ENCODE data around the gene GMFB.

GMFB gene

DNA sequence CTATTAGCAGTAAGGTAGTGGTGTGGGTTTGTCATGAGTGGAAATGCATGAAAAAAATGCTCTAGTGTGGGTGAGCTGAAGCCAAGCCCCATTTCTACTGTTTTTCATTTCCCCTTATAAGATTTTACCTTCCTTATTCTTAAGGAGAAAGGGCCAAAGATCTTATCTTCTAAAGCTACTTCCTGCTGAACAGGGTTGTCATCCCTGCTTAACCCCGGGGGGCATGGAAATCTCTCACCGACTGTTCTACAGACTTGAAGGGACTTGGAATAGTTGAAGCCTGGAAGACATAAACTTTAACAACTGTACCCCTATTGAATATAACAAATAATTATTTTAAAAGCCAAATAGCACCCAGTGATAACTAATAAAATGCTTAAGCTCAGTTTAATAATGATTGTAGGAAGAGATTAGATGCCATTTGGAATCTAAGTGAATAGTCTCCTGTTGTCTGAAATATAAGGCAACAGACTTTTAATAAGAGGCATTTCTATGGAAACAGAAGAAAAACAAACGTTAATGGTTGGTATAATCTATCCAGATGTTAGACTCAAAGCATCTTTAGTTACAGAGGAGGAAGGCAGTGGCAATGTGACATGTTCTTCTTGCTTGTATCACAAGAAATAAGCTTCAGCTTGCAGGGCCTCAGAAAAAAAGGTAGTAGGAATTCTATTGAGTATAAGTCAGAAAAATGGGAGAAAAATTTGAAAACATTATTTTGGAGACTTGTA is 1.8 kb upstream of the GMFB start:
- TF ChIP-seq ZNF274 (IDR thresholded peaks at IDR 0.05; ENCODE audit: low read length) (no peak), ZNF274 (tag by site-specific recombination; IDR thresholded peaks at IDR 0.05; ENCODE audit: borderline replicate concordance) (no peak), BCL11A (tag by site-specific recombination; IDR thresholded peaks at IDR 0.05; ENCODE audit: low read depth) (no peak), ZNF555 (tag by site-specific recombination; conservative IDR thresholded peaks at IDR 0.05) (no peak), TCF7L2 (IDR thresholded peaks at IDR 0.05; ENCODE audit: borderline replicate concordance, low read depth, low read length) (no peak), ZNF433 (tag by site-specific recombination; IDR thresholded peaks at IDR 0.05; ENCODE audit: low read depth) (no peak)
- TF ChIP-seq, protein P1, sequence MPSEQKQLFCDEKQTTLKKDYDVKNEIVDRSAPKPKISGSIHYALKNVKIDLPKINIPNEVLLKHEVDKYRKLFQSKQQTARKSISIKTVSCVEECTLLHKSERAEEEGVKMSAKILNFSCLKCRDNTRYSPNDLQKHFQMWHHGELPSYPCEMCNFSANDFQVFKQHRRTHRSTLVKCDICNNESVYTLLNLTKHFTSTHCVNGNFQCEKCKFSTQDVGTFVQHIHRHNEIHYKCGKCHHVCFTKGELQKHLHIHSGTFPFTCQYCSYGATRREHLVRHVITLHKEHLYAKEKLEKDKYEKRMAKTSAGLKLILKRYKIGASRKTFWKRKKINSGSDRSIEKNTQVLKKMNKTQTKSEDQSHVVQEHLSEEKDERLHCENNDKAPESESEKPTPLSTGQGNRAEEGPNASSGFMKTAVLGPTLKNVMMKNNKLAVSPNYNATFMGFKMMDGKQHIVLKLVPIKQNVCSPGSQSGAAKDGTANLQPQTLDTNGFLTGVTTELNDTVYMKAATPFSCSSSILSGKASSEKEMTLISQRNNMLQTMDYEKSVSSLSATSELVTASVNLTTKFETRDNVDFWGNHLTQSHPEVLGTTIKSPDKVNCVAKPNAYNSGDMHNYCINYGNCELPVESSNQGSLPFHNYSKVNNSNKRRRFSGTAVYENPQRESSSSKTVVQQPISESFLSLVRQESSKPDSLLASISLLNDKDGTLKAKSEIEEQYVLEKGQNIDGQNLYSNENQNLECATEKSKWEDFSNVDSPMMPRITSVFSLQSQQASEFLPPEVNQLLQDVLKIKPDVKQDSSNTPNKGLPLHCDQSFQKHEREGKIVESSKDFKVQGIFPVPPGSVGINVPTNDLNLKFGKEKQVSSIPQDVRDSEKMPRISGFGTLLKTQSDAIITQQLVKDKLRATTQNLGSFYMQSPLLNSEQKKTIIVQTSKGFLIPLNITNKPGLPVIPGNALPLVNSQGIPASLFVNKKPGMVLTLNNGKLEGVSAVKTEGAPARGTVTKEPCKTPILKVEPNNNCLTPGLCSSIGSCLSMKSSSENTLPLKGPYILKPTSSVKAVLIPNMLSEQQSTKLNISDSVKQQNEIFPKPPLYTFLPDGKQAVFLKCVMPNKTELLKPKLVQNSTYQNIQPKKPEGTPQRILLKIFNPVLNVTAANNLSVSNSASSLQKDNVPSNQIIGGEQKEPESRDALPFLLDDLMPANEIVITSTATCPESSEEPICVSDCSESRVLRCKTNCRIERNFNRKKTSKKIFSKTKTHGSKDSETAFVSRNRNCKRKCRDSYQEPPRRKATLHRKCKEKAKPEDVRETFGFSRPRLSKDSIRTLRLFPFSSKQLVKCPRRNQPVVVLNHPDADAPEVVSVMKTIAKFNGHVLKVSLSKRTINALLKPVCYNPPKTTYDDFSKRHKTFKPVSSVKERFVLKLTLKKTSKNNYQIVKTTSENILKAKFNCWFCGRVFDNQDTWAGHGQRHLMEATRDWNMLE (tag by site-specific recombination; conservative IDR thresholded peaks at IDR 0.05; ENCODE audit: low read depth): no peak
- TF ChIP-seq, protein P2, sequence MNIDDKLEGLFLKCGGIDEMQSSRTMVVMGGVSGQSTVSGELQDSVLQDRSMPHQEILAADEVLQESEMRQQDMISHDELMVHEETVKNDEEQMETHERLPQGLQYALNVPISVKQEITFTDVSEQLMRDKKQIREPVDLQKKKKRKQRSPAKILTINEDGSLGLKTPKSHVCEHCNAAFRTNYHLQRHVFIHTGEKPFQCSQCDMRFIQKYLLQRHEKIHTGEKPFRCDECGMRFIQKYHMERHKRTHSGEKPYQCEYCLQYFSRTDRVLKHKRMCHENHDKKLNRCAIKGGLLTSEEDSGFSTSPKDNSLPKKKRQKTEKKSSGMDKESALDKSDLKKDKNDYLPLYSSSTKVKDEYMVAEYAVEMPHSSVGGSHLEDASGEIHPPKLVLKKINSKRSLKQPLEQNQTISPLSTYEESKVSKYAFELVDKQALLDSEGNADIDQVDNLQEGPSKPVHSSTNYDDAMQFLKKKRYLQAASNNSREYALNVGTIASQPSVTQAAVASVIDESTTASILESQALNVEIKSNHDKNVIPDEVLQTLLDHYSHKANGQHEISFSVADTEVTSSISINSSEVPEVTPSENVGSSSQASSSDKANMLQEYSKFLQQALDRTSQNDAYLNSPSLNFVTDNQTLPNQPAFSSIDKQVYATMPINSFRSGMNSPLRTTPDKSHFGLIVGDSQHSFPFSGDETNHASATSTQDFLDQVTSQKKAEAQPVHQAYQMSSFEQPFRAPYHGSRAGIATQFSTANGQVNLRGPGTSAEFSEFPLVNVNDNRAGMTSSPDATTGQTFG (tag by site-specific recombination; IDR thresholded peaks at IDR 0.05; ENCODE audit: borderline replicate concordance): no peak
- ChIA-PET CTCF (interaction anchor here (0.7 to 1.3 kb wide), 2 partner anchors 12 to 124 kb away, joined by 3 to 4 read pairs; no protein-coding TSS in a partner anchor), POLR2A (no interaction called here)
- Histone ChIP-seq H3K27ac (ENCODE audit: extremely low read depth, low read depth, low read length) (no peak overlapping the region), H3K36me3 (ENCODE audit: control insufficient read depth in 2 of 2, insufficient read depth in 1 of 2, low read length in 2 of 2) (no peaks in the 10 kb centered on the region; a peak in 1 of 3 replicates), H3K4me1 (ENCODE audit: control insufficient read depth, insufficient read depth, low read length) (peaks cover 13% of the 10 kb centered on the region), H3K4me3 (ENCODE audit: low read depth, low read length) (no peak overlapping the region), H3K9me3 (ENCODE audit: control insufficient read depth, insufficient read depth, low read depth, low read length) (no peaks in the 10 kb centered on the region)

DNA sequence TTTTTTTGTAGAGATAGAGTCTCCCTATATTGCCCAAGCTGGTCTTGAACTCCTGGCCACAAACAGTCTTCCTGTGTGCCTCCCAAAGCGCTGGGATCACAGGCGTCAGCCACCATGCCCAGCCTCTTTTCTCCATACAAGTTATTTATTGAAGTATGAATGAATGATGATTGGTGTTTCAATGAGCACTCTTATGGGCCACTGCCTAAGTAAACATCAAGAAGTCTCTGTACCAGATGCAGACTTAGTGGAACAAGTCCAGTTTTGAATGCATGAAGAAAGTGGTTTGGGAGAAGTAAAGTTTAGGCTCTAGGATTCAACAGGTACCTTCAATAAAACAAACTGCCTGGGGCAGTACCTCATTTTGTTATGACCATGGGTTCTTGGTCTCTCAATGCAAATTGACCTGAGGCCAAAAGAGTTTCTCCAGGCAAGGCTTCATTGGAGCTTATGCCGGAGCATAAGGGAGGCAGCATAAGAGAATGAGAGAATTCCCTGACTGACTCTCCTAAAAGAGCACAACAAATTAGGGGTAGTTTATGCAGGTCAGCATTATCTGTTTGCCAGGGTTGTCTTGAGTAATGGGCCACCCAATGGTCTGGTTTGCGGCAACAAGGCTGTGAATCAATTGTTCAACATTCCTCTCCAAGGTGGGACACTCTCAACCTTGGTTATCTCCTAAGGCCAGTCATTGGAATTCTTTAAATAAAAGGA is 1.1 kb upstream of the GMFB start:
- Histone ChIP-seq H3K9me3 (ENCODE audit: control insufficient read depth, insufficient read depth, low read depth, low read length) (no peaks in the 10 kb centered on the region), H3K4me3 (ENCODE audit: low read depth, low read length) (no peak overlapping the region), H3K4me1 (ENCODE audit: control insufficient read depth, insufficient read depth, low read length) (peaks cover 13% of the 10 kb centered on the region), H3K36me3 (ENCODE audit: control insufficient read depth in 2 of 2, insufficient read depth in 1 of 2, low read length in 2 of 2) (no peaks in the 10 kb centered on the region; a peak in 1 of 3 replicates), H3K27ac (ENCODE audit: extremely low read depth, low read depth, low read length) (peak overlapping the region; percentile 87; the same call in 1 of the 2 replicates)
- TF ChIP-seq SCRT2 (tag by site-specific recombination; IDR thresholded peaks at IDR 0.05) (peak; percentile 67), ZFHX2 (tag by site-specific recombination; conservative IDR thresholded peaks at IDR 0.05) (no peak), ZBTB17 (tag by site-specific recombination; IDR thresholded peaks at IDR 0.05) (no peak), ZNF354C (tag by site-specific recombination; IDR thresholded peaks at IDR 0.05; ENCODE audit: borderline replicate concordance, low read depth) (no peak), ZNF654 (tag by site-specific recombination; IDR thresholded peaks at IDR 0.05; ENCODE audit: low read depth) (no peak)
- TF ChIP-seq, protein P3, sequence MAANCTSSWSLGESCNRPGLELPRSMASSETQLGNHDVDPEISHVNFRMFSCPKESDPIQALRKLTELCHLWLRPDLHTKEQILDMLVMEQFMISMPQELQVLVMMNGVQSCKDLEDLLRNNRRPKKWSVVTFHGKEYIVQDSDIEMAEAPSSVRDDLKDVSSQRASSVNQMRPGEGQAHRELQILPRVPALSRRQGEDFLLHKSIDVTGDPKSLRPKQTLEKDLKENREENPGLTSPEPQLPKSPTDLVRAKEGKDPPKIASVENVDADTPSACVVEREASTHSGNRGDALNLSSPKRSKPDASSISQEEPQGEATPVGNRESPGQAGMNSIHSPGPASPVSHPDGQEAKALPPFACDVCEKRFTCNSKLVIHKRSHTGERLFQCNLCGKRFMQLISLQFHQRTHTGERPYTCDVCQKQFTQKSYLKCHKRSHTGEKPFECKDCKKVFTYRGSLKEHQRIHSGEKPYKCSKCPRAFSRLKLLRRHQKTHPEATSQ (tag by site-specific recombination; IDR thresholded peaks at IDR 0.05): no peak
- CTCF ChIA-PET: interaction anchor here (0.5 to 2.1 kb wide), 6 partner anchors 16 to 525 kb away, joined by 3 to 6 read pairs (median 4); no protein-coding TSS in a partner anchor
- POLR2A ChIA-PET: interaction anchor here (0.7 kb wide), 1 partner anchor 76 kb away, joined by 7 read pairs; no protein-coding TSS in a partner anchor
